ENCODE results near the gene CALML6. TPM values are rescaled to one million over a fixed set of nuclear protein-coding genes. Genes with fewer than 3 reads are reported as not detected.

The CALML6 gene
- total and polyA plus RNA-seq, 2 experiments from 2014 or later, result 0.87 TPM; not detected in 1

DNA sequence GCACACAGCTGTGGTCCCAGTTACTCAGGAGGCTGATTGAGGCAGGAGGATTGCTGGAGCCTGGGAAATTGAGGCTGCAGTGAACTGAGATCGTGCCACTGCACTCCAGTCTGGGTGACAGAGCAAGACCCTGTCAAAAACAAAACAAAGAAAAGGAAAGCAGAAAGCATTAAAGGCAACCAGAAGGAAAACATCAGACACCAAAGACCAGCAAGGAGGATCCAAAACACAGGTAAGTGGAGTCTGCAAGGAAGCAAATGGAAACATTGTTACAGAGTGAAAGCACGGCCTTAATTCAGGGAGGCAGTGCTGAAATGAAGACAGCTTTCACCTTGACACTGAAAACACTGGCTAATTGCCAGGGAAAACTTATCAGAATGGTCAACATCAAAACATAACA is 47.7 kb downstream of the CALML6 start:
- H3K4me2 ChIP-seq, result no peak overlapping the region
- H3K27ac ChIP-seq (ENCODE audit: low read depth), result no peak overlapping the region
- Mint-ChIP-seq H3K4me1 (peaks cover 23% of the 10 kb centered on the region), H3K27me3 (ENCODE audit: insufficient read depth, low read depth, poor library complexity) (peaks cover 14% of the 10 kb centered on the region), H3K36me3 (ENCODE audit: low read depth) (no peaks in the 10 kb centered on the region; the same call in 2 of the 3 replicates), H3K27ac (no peak overlapping the region), H3K9me3 (no peaks in the 10 kb centered on the region; the same call in 2 of the 3 replicates), H3K4me3 (no peak overlapping the region)
- no peak for DNase-seq (ENCODE audit: low spot score)
- H3K9me2 ChIP-seq (ENCODE audit: insufficient read depth), result no peaks in the 10 kb centered on the region
- no peaks in the 10 kb centered on the region for H3K79me2 ChIP-seq (replicated peaks; ENCODE audit: insufficient read depth)
- no peaks in the 10 kb centered on the region for H3K27me3 ChIP-seq (ENCODE audit: insufficient read depth)
- no peaks in the 10 kb centered on the region for H4K20me1 ChIP-seq (replicated peaks; ENCODE audit: insufficient read depth)
- peaks cover 5% of the 10 kb centered on the region; the same call in 1 of the 2 replicates for H3K4me1 ChIP-seq (ENCODE audit: insufficient read depth)
- ATAC-seq, result no peak
- no peak overlapping the region for H3K4me3 ChIP-seq
- H3K36me3 ChIP-seq (ENCODE audit: insufficient read depth), result no peaks in the 10 kb centered on the region
- TF ChIP-seq JUNB (IDR thresholded peaks at IDR 0.05; ENCODE audit: unreplicated experiment) (no peak), POLR2AphosphoS5 (IDR thresholded peaks at IDR 0.05; ENCODE audit: low read depth) (no peak), EZH2 (IDR thresholded peaks at IDR 0.05; ENCODE audit: low read depth, unreplicated experiment) (no peak), CREB1 (CRISPR knock-in tag; IDR thresholded peaks at IDR 0.05; ENCODE audit: low read depth) (no peak), CTCF (conservative IDR thresholded peaks at IDR 0.05; ENCODE audit: low read depth in 2 of 2) (no peak), ZNF114 (CRISPR knock-in tag; IDR thresholded peaks at IDR 0.05) (no peak), NANOG (IDR thresholded peaks at IDR 0.05; ENCODE audit: borderline replicate concordance) (no peak), STAT1 (IDR thresholded peaks at IDR 0.05; ENCODE audit: unreplicated experiment) (no peak)
- TF ChIP-seq, protein P1, sequence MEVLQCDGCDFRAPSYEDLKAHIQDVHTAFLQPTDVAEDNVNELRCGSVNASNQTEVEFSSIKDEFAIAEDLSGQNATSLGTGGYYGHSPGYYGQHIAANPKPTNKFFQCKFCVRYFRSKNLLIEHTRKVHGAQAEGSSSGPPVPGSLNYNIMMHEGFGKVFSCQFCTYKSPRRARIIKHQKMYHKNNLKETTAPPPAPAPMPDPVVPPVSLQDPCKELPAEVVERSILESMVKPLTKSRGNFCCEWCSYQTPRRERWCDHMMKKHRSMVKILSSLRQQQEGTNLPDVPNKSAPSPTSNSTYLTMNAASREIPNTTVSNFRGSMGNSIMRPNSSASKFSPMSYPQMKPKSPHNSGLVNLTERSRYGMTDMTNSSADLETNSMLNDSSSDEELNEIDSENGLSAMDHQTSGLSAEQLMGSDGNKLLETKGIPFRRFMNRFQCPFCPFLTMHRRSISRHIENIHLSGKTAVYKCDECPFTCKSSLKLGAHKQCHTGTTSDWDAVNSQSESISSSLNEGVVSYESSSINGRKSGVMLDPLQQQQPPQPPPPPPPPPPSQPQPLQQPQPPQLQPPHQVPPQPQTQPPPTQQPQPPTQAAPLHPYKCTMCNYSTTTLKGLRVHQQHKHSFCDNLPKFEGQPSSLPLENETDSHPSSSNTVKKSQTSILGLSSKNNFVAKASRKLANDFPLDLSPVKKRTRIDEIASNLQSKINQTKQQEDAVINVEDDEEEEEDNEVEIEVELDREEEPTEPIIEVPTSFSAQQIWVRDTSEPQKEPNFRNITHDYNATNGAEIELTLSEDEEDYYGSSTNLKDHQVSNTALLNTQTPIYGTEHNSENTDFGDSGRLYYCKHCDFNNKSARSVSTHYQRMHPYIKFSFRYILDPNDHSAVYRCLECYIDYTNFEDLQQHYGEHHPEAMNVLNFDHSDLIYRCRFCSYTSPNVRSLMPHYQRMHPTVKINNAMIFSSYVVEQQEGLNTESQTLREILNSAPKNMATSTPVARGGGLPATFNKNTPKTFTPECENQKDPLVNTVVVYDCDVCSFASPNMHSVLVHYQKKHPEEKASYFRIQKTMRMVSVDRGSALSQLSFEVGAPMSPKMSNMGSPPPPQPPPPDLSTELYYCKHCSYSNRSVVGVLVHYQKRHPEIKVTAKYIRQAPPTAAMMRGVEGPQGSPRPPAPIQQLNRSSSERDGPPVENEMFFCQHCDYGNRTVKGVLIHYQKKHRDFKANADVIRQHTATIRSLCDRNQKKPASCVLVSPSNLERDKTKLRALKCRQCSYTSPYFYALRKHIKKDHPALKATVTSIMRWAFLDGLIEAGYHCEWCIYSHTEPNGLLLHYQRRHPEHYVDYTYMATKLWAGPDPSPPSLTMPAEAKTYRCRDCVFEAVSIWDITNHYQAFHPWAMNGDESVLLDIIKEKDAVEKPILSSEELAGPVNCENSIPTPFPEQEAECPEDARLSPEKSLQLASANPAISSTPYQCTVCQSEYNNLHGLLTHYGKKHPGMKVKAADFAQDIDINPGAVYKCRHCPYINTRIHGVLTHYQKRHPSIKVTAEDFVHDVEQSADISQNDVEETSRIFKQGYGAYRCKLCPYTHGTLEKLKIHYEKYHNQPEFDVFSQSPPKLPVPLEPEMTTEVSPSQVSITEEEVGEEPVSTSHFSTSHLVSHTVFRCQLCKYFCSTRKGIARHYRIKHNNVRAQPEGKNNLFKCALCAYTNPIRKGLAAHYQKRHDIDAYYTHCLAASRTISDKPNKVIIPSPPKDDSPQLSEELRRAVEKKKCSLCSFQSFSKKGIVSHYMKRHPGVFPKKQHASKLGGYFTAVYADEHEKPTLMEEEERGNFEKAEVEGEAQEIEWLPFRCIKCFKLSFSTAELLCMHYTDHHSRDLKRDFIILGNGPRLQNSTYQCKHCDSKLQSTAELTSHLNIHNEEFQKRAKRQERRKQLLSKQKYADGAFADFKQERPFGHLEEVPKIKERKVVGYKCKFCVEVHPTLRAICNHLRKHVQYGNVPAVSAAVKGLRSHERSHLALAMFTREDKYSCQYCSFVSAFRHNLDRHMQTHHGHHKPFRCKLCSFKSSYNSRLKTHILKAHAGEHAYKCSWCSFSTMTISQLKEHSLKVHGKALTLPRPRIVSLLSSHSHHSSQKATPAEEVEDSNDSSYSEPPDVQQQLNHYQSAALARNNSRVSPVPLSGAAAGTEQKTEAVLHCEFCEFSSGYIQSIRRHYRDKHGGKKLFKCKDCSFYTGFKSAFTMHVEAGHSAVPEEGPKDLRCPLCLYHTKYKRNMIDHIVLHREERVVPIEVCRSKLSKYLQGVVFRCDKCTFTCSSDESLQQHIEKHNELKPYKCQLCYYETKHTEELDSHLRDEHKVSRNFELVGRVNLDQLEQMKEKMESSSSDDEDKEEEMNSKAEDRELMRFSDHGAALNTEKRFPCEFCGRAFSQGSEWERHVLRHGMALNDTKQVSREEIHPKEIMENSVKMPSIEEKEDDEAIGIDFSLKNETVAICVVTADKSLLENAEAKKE (CRISPR knock-in tag; IDR thresholded peaks at IDR 0.05), result no peak
- TF ChIP-seq, protein P2, sequence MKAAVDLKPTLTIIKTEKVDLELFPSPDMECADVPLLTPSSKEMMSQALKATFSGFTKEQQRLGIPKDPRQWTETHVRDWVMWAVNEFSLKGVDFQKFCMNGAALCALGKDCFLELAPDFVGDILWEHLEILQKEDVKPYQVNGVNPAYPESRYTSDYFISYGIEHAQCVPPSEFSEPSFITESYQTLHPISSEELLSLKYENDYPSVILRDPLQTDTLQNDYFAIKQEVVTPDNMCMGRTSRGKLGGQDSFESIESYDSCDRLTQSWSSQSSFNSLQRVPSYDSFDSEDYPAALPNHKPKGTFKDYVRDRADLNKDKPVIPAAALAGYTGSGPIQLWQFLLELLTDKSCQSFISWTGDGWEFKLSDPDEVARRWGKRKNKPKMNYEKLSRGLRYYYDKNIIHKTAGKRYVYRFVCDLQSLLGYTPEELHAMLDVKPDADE (IDR thresholded peaks at IDR 0.05), result no peak
- H3F3A ChIP-seq (replicated peaks; ENCODE audit: low read depth), result peaks cover 10% of the 10 kb centered on the region
- no peak overlapping the region for H2AFZ ChIP-seq

Data from GM23338 (cell line).